Subcutaneous preadipocyte (primary cell): ENCODE data around the gene ATCAY. TPM values are rescaled to one million over a fixed set of nuclear protein-coding genes. Genes with fewer than 3 reads are reported as not detected.

Experiments used
- small RNA-seq: library from RNA; depleted of rRNA; stranded (forward); fragments of <200 nt; gene quantifications from one replicate; pipeline ENCODE3, GENCODE V24; 2012
- total RNA-seq: library from RNA; depleted of rRNA; stranded (reverse); fragments of >200 nt; gene quantifications from 2 replicates; pipeline ENCODE4 v1.2.3, GENCODE V29; 2012

Gene ATCAY
- total RNA-seq = not detected in 2 replicates

GRCh38 chr19:3880471-3881271, at the start of gene ATCAY:
TSS of gene ATCAY (plus strand) at chr19:3880685. CDS start at chr19:3885768, 5,083 bp downstream.

GRCh38 chr19:3868770-3869456, 11.6 kb upstream of the ATCAY start, which contains the start of gene ZFR2:
TSS of gene ZFR2 (minus strand) at chr19:3869038. CDS start at chr19:3869017, 21 bp downstream.

GRCh38 chr19:3932931-3933810, 52.7 kb downstream of the ATCAY start, which contains the start of gene NMRK2:
TSS of gene NMRK2 (plus strand) at chr19:3933069. CDS start at chr19:3933672, 603 bp downstream.

GRCh38 chr19:3970808-3971598, 90.5 kb downstream of the ATCAY start, which contains the start of gene DAPK3:
TSS of gene DAPK3 (minus strand) at chr19:3971099. CDS start at chr19:3969735, 1,364 bp downstream.

Small RNAs within 50 kb of the gene (small RNA-seq; reads per million reads assigned to genes)
- gene RN7SL202P = not detected

Other genes starting within 250 kb of the ATCAY start
- gene PIP5K1C, start 180.2 kb upstream of the ATCAY start, total RNA-seq = 21.7 and 24.0 TPM in 2 replicates
- not detected in 2 replicates for gene TJP3, start 172.3 kb upstream of the ATCAY start, total RNA-seq
- 15.1 and 23.1 TPM in 2 replicates for gene APBA3, start 119.0 kb upstream of the ATCAY start, total RNA-seq
- 35.3 and 38.3 TPM in 2 replicates for gene MRPL54, start 118.0 kb upstream of the ATCAY start, total RNA-seq
- not detected in 2 replicates for gene RAX2, start 108.5 kb upstream of the ATCAY start, total RNA-seq
- gene MATK, start 94.3 kb upstream of the ATCAY start, total RNA-seq = under 0.01 and 0.98 TPM in 2 replicates
- gene ZFR2, start 11.6 kb upstream of the ATCAY start, total RNA-seq = not detected in 2 replicates
- gene NMRK2, start 52.4 kb downstream of the ATCAY start, total RNA-seq = not detected in 2 replicates
- 49.1 and 50.0 TPM in 2 replicates for gene DAPK3, start 90.4 kb downstream of the ATCAY start, total RNA-seq
- 2,601 and 2,769 TPM in 2 replicates for gene EEF2, start 104.8 kb downstream of the ATCAY start, total RNA-seq
- gene PIAS4, start 127.1 kb downstream of the ATCAY start, total RNA-seq = 13.6 and 16.2 TPM in 2 replicates
- 29.8 and 42.2 TPM in 2 replicates for gene ZBTB7A, start 186.2 kb downstream of the ATCAY start, total RNA-seq
- gene MAP2K2, start 243.4 kb downstream of the ATCAY start, total RNA-seq = 168 and 187 TPM in 2 replicates